NCI-H524 treated with DMSO at 0.1 percent for 48 hours (cell line): ENCODE measurements around the gene ATP8A2.

Experiments
- DNase-seq: peaks from one replicate; lab custom pipeline; 2025; lab: John Stamatoyannopoulos, UW

ATP8A2 gene

GRCh38 chr13:25886438-25887214, 514.9 kb downstream of the ATP8A2 start:
- no peak for DNase-seq

- no peak for DNase-seq
These were observed 516.3 kb downstream of the ATP8A2 start for GRCh38 chr13:25887962-25888655.

GRCh38 chr13:25890671-25891212, 519.0 kb downstream of the ATP8A2 start:
- no peak for DNase-seq

- no peak for DNase-seq
These were observed 527.2 kb downstream of the ATP8A2 start for GRCh38 chr13:25898991-25899390.

GRCh38 chr13:25899464-25899863, 527.7 kb downstream of the ATP8A2 start:
- no peak for DNase-seq

- DNase-seq, result no peak
These were observed 528.2 kb downstream of the ATP8A2 start for GRCh38 chr13:25899952-25900351.

GRCh38 chr13:25901460-25902376, 529.9 kb downstream of the ATP8A2 start:
- DNase-seq, result no peak

GRCh38 chr13:25902455-25902854, 530.7 kb downstream of the ATP8A2 start:
- DNase-seq, result no peak

- DNase-seq, result no peak
These were observed 531.1 kb downstream of the ATP8A2 start for GRCh38 chr13:25902891-25903341.

GRCh38 chr13:25904830-25905229, 533.1 kb downstream of the ATP8A2 start:
- no peak for DNase-seq

GRCh38 chr13:25905611-25906010, 533.8 kb downstream of the ATP8A2 start:
- DNase-seq, result no peak

- no peak for DNase-seq
These were observed 534.5 kb downstream of the ATP8A2 start for GRCh38 chr13:25906191-25906661.

- DNase-seq, result no peak
These were observed 536.6 kb downstream of the ATP8A2 start for GRCh38 chr13:25908366-25908765.

GRCh38 chr13:25910243-25910642, 538.5 kb downstream of the ATP8A2 start:
- no peak for DNase-seq

GRCh38 chr13:25910991-25911419, 539.2 kb downstream of the ATP8A2 start:
- peak; percentile 71 for DNase-seq

- no peak for DNase-seq
These were observed 541.2 kb downstream of the ATP8A2 start for GRCh38 chr13:25912961-25913360.

GRCh38 chr13:25915840-25916518, 544.2 kb downstream of the ATP8A2 start:
- DNase-seq, result no peak

GRCh38 chr13:25920277-25920676, 548.5 kb downstream of the ATP8A2 start:
- DNase-seq, result no peak

- DNase-seq, result no peak
These were observed 549.2 kb downstream of the ATP8A2 start for GRCh38 chr13:25920931-25921330.

- DNase-seq, result no peak
These were observed 550.6 kb downstream of the ATP8A2 start for GRCh38 chr13:25922376-25922775.
